Progenitor cell of endocrine pancreas (in vitro differentiated cells): ENCODE results near the gene MTA3. TPM values are rescaled to one million over a fixed set of nuclear protein-coding genes. Genes with fewer than 3 reads are reported as not detected.
"Not testable (repeated sequence)": the region's sequence is repeated elsewhere in the genome, so short reads cannot be mapped to it uniquely, and the experiment has no call there.

Source experiments
- DNase-seq: peaks from one replicate; pipeline ENCODE4 v3.0.0; 2021; ENCODE audit warnings: low spot score; ENCODE audit not compliant: unreplicated experiment
- H3K27ac Mint-ChIP-seq: 2 replicates; pipeline ENCODE4 v1.8.0; 2021; ENCODE audit warnings: mild to moderate bottlenecking, moderate library complexity, mixed read lengths
- H3K27me3 Mint-ChIP-seq: 2 replicates; pipeline ENCODE4 v1.8.0; 2021; ENCODE audit warnings: mixed read lengths
- H3K36me3 Mint-ChIP-seq: 2 replicates; pipeline ENCODE4 v1.8.0; 2022; ENCODE audit warnings: mixed read lengths; ENCODE audit not compliant: insufficient read depth
- H3K4me1 Mint-ChIP-seq: 2 replicates; pipeline ENCODE4 v1.8.0; 2021; ENCODE audit warnings: low read depth, mixed read lengths
- H3K4me3 Mint-ChIP-seq: 2 replicates; pipeline ENCODE4 v1.8.0; 2021; ENCODE audit warnings: low read depth, mild to moderate bottlenecking, moderate library complexity, mixed read lengths
- H3K9me3 Mint-ChIP-seq: 2 replicates; pipeline ENCODE4 v1.8.0; 2021; ENCODE audit warnings: low read depth, mixed read lengths
- total RNA-seq: library from RNA; stranded (reverse); gene quantifications from 2 replicates; pipeline ENCODE4 v1.2.1, GENCODE V29; 2021
- TF ChIP-seq, protein P1 (sequence below): fragments of 200-600 bp; sonication (generic); IDR thresholded peaks from one replicate; pipeline ENCODE4 v1.5.0; 2021; ENCODE audit warnings: antibody characterized with exemption, mild to moderate bottlenecking; ENCODE audit not compliant: unreplicated experiment

The MTA3 gene
- total RNA-seq, 1 donor from 2014 or later: 96.0 TPM

GRCh38 chr2:42601076-42601475 lies 32.6 kb downstream of the MTA3 start:
- no peaks in the 10 kb centered on the region for H3K4me1 Mint-ChIP-seq
- no peak for DNase-seq
- H3K9me3 Mint-ChIP-seq: no peaks in the 10 kb centered on the region
- TF ChIP-seq, protein P1, sequence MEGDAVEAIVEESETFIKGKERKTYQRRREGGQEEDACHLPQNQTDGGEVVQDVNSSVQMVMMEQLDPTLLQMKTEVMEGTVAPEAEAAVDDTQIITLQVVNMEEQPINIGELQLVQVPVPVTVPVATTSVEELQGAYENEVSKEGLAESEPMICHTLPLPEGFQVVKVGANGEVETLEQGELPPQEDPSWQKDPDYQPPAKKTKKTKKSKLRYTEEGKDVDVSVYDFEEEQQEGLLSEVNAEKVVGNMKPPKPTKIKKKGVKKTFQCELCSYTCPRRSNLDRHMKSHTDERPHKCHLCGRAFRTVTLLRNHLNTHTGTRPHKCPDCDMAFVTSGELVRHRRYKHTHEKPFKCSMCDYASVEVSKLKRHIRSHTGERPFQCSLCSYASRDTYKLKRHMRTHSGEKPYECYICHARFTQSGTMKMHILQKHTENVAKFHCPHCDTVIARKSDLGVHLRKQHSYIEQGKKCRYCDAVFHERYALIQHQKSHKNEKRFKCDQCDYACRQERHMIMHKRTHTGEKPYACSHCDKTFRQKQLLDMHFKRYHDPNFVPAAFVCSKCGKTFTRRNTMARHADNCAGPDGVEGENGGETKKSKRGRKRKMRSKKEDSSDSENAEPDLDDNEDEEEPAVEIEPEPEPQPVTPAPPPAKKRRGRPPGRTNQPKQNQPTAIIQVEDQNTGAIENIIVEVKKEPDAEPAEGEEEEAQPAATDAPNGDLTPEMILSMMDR: no peak
- H3K27me3 Mint-ChIP-seq: no peaks in the 10 kb centered on the region
- peaks cover 13% of the 10 kb centered on the region for H3K36me3 Mint-ChIP-seq
- H3K27ac Mint-ChIP-seq: no peak overlapping the region
- H3K4me3 Mint-ChIP-seq: no peak overlapping the region

DNA sequence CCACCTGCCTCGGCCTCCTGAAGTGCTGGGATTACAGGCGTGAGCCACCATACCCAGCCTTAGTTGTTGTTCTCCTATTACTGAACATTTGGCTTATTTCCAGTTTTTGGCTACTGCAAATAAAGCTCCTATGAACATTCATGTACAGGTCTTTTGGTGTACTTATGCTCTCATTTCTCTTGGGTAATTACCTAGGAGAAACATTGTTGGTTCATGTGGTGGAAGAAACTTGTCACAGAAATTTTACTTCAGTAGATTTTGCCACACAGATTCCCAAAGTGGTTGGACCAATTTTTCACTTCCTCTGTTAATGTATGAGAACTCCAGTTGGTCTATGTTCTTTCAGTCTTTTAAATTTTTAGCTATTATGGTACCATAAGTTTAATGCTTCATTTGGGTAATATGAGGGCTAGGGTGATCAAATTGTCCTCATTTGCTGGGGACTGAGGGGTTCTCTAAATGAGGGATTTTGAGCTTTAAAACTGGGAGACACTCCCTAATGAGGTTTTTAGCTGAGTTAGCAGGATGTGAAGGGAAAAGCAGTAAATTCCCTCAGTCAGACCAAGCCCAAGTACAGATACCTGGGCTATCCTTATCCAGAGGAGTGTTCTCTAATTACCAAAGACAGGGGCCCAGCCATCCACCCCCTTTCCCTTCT lies 33.9 kb downstream of the MTA3 start:
- H3K4me3 Mint-ChIP-seq: no peak overlapping the region
- TF ChIP-seq, protein P1: no peak
- H3K27ac Mint-ChIP-seq: no peak overlapping the region
- H3K9me3 Mint-ChIP-seq: no peaks in the 10 kb centered on the region
- no peak for DNase-seq
- H3K36me3 Mint-ChIP-seq: peaks cover 16% of the 10 kb centered on the region
- H3K27me3 Mint-ChIP-seq: no peaks in the 10 kb centered on the region
- no peaks in the 10 kb centered on the region for H3K4me1 Mint-ChIP-seq

DNA sequence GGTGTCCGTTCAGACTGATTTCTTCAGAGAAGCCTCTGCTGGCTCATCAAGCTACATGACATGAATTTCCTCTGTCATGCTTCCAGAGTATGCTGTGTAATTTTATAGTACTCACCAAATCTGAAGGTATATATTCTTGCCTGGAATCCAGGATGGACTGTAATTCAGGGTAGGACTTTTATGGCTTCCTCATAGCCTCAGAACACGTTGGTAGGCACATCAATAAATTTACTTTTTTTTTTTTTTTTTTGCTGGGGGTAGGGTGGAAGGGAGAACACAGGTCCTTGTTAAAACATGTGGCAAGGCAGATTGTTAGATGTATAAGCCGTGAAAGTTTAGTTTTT lies 34.4 kb downstream of the MTA3 start:
- DNase-seq: no peak
- no peaks in the 10 kb centered on the region for H3K4me1 Mint-ChIP-seq
- H3K9me3 Mint-ChIP-seq: no peaks in the 10 kb centered on the region
- peaks cover 19% of the 10 kb centered on the region for H3K36me3 Mint-ChIP-seq
- H3K27ac Mint-ChIP-seq: no peak overlapping the region
- H3K4me3 Mint-ChIP-seq: no peak overlapping the region
- no peaks in the 10 kb centered on the region for H3K27me3 Mint-ChIP-seq
- TF ChIP-seq, protein P1: no peak

- H3K4me1 Mint-ChIP-seq, H3K27me3 Mint-ChIP-seq, H3K4me3 Mint-ChIP-seq, DNase-seq, H3K9me3 Mint-ChIP-seq: not testable (repeated sequence)
- Mint-ChIP-seq H3K27ac (peak overlapping the region; percentile 81), H3K36me3 (peaks cover 26% of the 10 kb centered on the region)
These were observed 36.0 kb downstream of the MTA3 start for GRCh38 chr2:42604341-42604867.

GRCh38 chr2:42606166-42606565 lies 37.7 kb downstream of the MTA3 start:
- H3K4me3 Mint-ChIP-seq, H3K9me3 Mint-ChIP-seq, DNase-seq, H3K27ac Mint-ChIP-seq, H3K27me3 Mint-ChIP-seq, H3K4me1 Mint-ChIP-seq: not testable (repeated sequence)
- peaks cover 33% of the 10 kb centered on the region for H3K36me3 Mint-ChIP-seq

GRCh38 chr2:42607101-42607637 lies 38.7 kb downstream of the MTA3 start:
- Mint-ChIP-seq H3K4me3 (no peak overlapping the region), H3K27ac (peak overlapping the region; percentile 92), H3K36me3 (peaks cover 34% of the 10 kb centered on the region), H3K4me1 (no peaks in the 10 kb centered on the region), H3K9me3 (no peaks in the 10 kb centered on the region), H3K27me3 (no peaks in the 10 kb centered on the region)
- no peak for DNase-seq
- TF ChIP-seq, protein P1: no peak
